ENCODE measurements around the gene KPRP. TPM values are rescaled to one million over a fixed set of nuclear protein-coding genes. Genes with fewer than 3 reads are reported as not detected.

Gene KPRP
- total and polyA plus RNA-seq, 10 of the 15 experiments (the other 5 are each of a cell fraction or from before 2014, with no cell fraction given) = not detected

DNA sequence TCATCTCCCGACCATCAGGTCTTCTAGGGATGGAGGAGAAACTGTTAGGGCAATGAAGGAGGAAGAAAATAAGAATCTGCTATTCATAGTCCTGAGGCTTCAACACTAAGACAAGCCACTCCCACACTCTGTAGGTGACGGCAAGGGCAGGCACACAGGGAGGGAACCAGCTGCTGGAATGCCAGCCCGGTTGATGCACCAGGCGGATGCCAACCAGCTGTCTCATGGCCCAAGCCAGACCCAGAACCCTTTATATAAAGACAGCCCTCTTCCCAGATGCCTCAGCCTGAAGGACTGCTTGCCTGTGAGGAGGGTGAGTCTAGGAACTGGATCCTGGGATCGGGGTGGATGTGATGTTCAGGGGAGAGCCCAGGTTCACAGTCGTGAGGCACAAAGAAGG is at the start of gene KPRP (continued):
- TF ChIP-seq ZNF592 (IDR thresholded peaks at IDR 0.05) (no peak), IKZF2 (IDR thresholded peaks at IDR 0.05) (no peak), LARP7 (IDR thresholded peaks at IDR 0.05) (no peak), RUNX3 (IDR thresholded peaks at IDR 0.05; ENCODE audit: low read length) (no peak)

DNA sequence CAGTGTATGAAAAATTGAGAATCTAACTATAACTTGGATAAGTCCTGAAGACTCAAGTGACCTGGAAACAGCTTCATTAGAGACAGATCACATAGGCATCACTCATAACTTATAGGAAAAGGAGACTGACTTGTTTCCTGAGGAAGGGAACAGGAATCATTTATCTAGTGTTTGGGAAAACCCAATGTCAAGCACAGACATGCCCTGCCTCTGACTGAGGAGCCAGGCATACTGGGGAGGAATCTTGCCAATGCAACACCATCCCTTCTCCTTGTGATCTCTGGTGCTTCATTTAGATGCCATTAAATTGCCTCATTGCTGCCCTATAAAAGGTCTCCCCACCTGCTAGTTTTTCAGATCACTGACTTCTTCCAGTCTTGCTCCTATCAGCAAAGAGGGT is 39.6 kb upstream of the KPRP start:
- ChIA-PET POLR2A (no interaction called here), RAD21 (ENCODE audit: unreplicated experiment) (no interaction called here), CTCF (interaction anchor here (0.8 kb wide), 1 partner anchor 23 kb away, joined by 3 read pairs; no protein-coding TSS in a partner anchor), SMC1A (ENCODE audit: uncharacterized antibody, unreplicated experiment) (no interaction called here)
- ATAC-seq = no peak
- no peak for FAIRE-seq
- no peaks in the 10 kb centered on the region for H3K79me2 ChIP-seq (ENCODE audit: control insufficient read depth, insufficient read depth, low read length)
- DNase-seq (ENCODE audit: low read depth, low spot score) = no peak
- in situ Hi-C loops (cut with MboI) = no loop called here
- no peak overlapping the region for H3K9ac ChIP-seq (ENCODE audit: control insufficient read depth, insufficient read depth, low read length)
- no peak overlapping the region for H3K27ac ChIP-seq (ENCODE audit: control insufficient read depth, insufficient read depth)
- no peaks in the 10 kb centered on the region for H3K9me3 ChIP-seq (replicated peaks; ENCODE audit: control insufficient read depth, insufficient read depth, low read length)
- no peak overlapping the region for H2AFZ ChIP-seq (ENCODE audit: control insufficient read depth, low read depth, low read length)
- no TSS peak for BruUV-seq (replicated peaks)
- intact Hi-C loops (cut with micrococcal nuclease; ENCODE audit: unreplicated experiment) = no loop called here
- H3K27me3 ChIP-seq (replicated peaks in 1 of 2; ENCODE audit: control insufficient read depth in 2 of 2, insufficient read depth in 2 of 2, low read length in 1 of 2) = no peaks in the 10 kb centered on the region
- no peak overlapping the region for H3K4me3 ChIP-seq
- no peak overlapping the region for H3K4me2 ChIP-seq (ENCODE audit: control insufficient read depth, insufficient read depth)
- no peaks in the 10 kb centered on the region for H3K36me3 ChIP-seq (ENCODE audit: control insufficient read depth in 2 of 2, insufficient read depth in 2 of 2, low read length in 1 of 2)
- no peaks in the 10 kb centered on the region for H3K4me1 ChIP-seq (ENCODE audit: control insufficient read depth, insufficient read depth, low read length)
- no peaks in the 10 kb centered on the region for H4K20me1 ChIP-seq (ENCODE audit: control insufficient read depth, insufficient read depth)
- TF ChIP-seq HCFC1 (IDR thresholded peaks at IDR 0.05; ENCODE audit: low read length) (no peak), NFXL1 (IDR thresholded peaks at IDR 0.05; ENCODE audit: borderline replicate concordance) (no peak), YY1 (IDR thresholded peaks at IDR 0.05; ENCODE audit: low read depth, low read length) (no peak), ZNF622 (IDR thresholded peaks at IDR 0.05) (no peak), PAX8 (IDR thresholded peaks at IDR 0.05) (no peak)
- TF ChIP-seq, protein P1, sequence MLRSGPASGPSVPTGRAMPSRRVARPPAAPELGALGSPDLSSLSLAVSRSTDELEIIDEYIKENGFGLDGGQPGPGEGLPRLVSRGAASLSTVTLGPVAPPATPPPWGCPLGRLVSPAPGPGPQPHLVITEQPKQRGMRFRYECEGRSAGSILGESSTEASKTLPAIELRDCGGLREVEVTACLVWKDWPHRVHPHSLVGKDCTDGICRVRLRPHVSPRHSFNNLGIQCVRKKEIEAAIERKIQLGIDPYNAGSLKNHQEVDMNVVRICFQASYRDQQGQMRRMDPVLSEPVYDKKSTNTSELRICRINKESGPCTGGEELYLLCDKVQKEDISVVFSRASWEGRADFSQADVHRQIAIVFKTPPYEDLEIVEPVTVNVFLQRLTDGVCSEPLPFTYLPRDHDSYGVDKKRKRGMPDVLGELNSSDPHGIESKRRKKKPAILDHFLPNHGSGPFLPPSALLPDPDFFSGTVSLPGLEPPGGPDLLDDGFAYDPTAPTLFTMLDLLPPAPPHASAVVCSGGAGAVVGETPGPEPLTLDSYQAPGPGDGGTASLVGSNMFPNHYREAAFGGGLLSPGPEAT (IDR thresholded peaks at IDR 0.05; ENCODE audit: low read depth) = no peak
- TF ChIP-seq, protein P2, sequence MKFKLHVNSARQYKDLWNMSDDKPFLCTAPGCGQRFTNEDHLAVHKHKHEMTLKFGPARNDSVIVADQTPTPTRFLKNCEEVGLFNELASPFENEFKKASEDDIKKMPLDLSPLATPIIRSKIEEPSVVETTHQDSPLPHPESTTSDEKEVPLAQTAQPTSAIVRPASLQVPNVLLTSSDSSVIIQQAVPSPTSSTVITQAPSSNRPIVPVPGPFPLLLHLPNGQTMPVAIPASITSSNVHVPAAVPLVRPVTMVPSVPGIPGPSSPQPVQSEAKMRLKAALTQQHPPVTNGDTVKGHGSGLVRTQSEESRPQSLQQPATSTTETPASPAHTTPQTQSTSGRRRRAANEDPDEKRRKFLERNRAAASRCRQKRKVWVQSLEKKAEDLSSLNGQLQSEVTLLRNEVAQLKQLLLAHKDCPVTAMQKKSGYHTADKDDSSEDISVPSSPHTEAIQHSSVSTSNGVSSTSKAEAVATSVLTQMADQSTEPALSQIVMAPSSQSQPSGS (IDR thresholded peaks at IDR 0.05; ENCODE audit: low read length) = no peak
- TF ChIP-seq, protein P3, sequence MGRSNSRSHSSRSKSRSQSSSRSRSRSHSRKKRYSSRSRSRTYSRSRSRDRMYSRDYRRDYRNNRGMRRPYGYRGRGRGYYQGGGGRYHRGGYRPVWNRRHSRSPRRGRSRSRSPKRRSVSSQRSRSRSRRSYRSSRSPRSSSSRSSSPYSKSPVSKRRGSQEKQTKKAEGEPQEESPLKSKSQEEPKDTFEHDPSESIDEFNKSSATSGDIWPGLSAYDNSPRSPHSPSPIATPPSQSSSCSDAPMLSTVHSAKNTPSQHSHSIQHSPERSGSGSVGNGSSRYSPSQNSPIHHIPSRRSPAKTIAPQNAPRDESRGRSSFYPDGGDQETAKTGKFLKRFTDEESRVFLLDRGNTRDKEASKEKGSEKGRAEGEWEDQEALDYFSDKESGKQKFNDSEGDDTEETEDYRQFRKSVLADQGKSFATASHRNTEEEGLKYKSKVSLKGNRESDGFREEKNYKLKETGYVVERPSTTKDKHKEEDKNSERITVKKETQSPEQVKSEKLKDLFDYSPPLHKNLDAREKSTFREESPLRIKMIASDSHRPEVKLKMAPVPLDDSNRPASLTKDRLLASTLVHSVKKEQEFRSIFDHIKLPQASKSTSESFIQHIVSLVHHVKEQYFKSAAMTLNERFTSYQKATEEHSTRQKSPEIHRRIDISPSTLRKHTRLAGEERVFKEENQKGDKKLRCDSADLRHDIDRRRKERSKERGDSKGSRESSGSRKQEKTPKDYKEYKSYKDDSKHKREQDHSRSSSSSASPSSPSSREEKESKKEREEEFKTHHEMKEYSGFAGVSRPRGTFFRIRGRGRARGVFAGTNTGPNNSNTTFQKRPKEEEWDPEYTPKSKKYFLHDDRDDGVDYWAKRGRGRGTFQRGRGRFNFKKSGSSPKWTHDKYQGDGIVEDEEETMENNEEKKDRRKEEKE (IDR thresholded peaks at IDR 0.05) = no peak
- TF ChIP-seq, protein P4, sequence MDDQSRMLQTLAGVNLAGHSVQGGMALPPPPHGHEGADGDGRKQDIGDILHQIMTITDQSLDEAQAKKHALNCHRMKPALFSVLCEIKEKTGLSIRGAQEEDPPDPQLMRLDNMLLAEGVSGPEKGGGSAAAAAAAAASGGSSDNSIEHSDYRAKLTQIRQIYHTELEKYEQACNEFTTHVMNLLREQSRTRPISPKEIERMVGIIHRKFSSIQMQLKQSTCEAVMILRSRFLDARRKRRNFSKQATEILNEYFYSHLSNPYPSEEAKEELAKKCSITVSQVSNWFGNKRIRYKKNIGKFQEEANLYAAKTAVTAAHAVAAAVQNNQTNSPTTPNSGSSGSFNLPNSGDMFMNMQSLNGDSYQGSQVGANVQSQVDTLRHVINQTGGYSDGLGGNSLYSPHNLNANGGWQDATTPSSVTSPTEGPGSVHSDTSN (IDR thresholded peaks at IDR 0.05; ENCODE audit: insufficient replicate concordance, low read depth, low read length) = no peak
